ENCODE results near the gene SF1. TPM values are rescaled to one million over a fixed set of nuclear protein-coding genes. Genes with fewer than 3 reads are reported as not detected.

SF1 gene
- total RNA-seq, 1 donor from 2014 or later: 500 TPM

DNA sequence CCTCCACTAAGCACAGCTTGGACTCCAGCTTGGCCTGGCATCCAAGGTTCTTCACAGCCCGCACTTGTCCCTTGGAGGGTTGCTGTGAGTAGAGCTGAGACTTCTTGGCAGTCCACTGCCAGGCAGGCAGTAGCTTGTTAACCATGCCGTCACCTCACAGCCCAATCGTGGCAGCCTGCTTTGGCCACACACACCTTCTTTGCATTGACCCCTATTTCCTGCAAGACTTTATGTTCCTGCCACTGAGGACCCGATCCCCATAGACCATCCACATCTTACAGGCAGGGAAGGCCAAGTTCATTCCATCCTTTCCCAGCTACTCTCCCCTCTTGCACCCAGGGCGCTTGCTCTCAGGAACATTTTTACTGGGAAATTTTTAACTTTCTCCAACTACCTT, 16.1 kb downstream of the SF1 start:
- Mint-ChIP-seq H3K9me3 (ENCODE audit: low read depth) (no peaks in the 10 kb centered on the region), H3K27ac (peak overlapping the region; percentile 50), H3K4me1 (ENCODE audit: low read depth) (peaks cover 37% of the 10 kb centered on the region), H3K36me3 (ENCODE audit: insufficient read depth) (peaks cover 25% of the 10 kb centered on the region), H3K4me3 (ENCODE audit: low read depth) (no peak overlapping the region), H3K27me3 (no peaks in the 10 kb centered on the region)
- TF ChIP-seq, protein P1, sequence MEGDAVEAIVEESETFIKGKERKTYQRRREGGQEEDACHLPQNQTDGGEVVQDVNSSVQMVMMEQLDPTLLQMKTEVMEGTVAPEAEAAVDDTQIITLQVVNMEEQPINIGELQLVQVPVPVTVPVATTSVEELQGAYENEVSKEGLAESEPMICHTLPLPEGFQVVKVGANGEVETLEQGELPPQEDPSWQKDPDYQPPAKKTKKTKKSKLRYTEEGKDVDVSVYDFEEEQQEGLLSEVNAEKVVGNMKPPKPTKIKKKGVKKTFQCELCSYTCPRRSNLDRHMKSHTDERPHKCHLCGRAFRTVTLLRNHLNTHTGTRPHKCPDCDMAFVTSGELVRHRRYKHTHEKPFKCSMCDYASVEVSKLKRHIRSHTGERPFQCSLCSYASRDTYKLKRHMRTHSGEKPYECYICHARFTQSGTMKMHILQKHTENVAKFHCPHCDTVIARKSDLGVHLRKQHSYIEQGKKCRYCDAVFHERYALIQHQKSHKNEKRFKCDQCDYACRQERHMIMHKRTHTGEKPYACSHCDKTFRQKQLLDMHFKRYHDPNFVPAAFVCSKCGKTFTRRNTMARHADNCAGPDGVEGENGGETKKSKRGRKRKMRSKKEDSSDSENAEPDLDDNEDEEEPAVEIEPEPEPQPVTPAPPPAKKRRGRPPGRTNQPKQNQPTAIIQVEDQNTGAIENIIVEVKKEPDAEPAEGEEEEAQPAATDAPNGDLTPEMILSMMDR (IDR thresholded peaks at IDR 0.05; ENCODE audit: unreplicated experiment): no peak
- DNase-seq (ENCODE audit: low spot score, unreplicated experiment): no peak

DNA sequence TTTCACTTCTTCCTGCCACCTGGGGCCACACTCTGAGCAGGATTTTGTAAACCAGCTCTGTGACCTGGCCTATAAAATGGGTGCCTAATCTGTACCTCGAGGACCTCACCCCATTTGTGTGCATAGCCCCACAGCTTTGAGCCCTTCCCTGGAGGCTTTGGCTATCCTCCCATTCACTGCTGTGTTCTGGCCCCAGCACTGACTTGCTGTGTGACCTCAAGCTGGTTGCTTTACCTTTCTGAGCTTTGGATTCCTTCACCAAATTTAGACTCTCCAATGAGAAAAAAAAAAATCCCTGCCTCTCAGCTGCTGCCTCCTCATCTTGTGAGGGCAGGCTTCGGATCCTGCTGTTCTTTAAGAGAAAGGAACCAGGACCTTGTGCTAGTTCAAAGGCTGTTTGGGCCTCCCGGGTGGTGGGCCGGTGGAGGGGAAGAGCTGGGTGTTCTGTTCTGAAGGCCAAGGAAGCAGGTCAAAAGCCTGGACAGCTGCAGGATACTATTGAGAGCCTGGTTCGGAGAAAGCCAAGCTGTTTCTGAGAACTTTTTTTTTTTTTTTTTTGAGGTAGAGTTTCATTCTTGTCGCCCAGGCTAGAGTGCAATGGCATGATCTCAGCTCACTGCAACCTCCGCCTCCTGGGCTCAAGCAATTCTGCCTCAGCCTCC, 17.5 kb downstream of the SF1 start:
- DNase-seq (ENCODE audit: low spot score, unreplicated experiment): no peak
- TF ChIP-seq, protein P1 (IDR thresholded peaks at IDR 0.05; ENCODE audit: unreplicated experiment): no peak

GRCh38 chr11:64759722-64760719, 18.3 kb downstream of the SF1 start, which contains the start of gene PYGM:
Gene PYGM (minus strand): TSS chr11:64759974. CDS start chr11:64759898, 76 bp downstream.
- peak within 1 kb of the TSS; percentile 44 for H3K27ac Mint-ChIP-seq
- no peak for DNase-seq (ENCODE audit: low spot score, unreplicated experiment)
- H3K27me3 Mint-ChIP-seq: no peaks in the 10 kb centered on the region
- TF ChIP-seq, protein P1 (IDR thresholded peaks at IDR 0.05; ENCODE audit: unreplicated experiment): no peak
- H3K4me1 Mint-ChIP-seq (ENCODE audit: low read depth): peaks cover 35% of the 10 kb centered on the region
- H3K9me3 Mint-ChIP-seq (ENCODE audit: low read depth): no peaks in the 10 kb centered on the region
- H3K4me3 Mint-ChIP-seq (ENCODE audit: low read depth): no peak within 1 kb of the TSS
- H3K36me3 Mint-ChIP-seq (ENCODE audit: insufficient read depth): peaks cover 20% of the 10 kb centered on the region

More for the DNA sequence above, 17.5 kb downstream of the SF1 start:
- Mint-ChIP-seq H3K27ac (no peak overlapping the region), H3K27me3 (no peaks in the 10 kb centered on the region), H3K36me3 (ENCODE audit: insufficient read depth) (peaks cover 23% of the 10 kb centered on the region), H3K4me3 (ENCODE audit: low read depth) (no peak overlapping the region), H3K9me3 (ENCODE audit: low read depth) (no peaks in the 10 kb centered on the region), H3K4me1 (ENCODE audit: low read depth) (peaks cover 37% of the 10 kb centered on the region)

- Mint-ChIP-seq H3K36me3 (ENCODE audit: insufficient read depth) (peaks cover 12% of the 10 kb centered on the region), H3K9me3 (ENCODE audit: low read depth) (no peaks in the 10 kb centered on the region), H3K27me3 (no peaks in the 10 kb centered on the region), H3K4me3 (ENCODE audit: low read depth) (no peak overlapping the region), H3K4me1 (ENCODE audit: low read depth) (peaks cover 28% of the 10 kb centered on the region), H3K27ac (no peak overlapping the region)
- no peak for DNase-seq (ENCODE audit: low spot score, unreplicated experiment)
- TF ChIP-seq, protein P1 (IDR thresholded peaks at IDR 0.05; ENCODE audit: unreplicated experiment): no peak
Measured at GRCh38 chr11:64759131-64759721, 19.1 kb downstream of the SF1 start.

Measured in progenitor cell of endocrine pancreas (in vitro differentiated cells).